HuH-7.5 (cell line): ENCODE measurements around the gene MIXL1.
A peak's percentile ranks its signal among the peaks of the same experiment; 100 is the strongest.
"Not testable (repeated sequence)": the region's sequence is repeated elsewhere in the genome, so short reads cannot be mapped to it uniquely, and the experiment has no call there.

Source experiments
- DNase-seq: peaks from one replicate; pipeline ENCODE4 v3.0.0; 2011; ENCODE audit warnings: low spot score

MIXL1 gene

DNA sequence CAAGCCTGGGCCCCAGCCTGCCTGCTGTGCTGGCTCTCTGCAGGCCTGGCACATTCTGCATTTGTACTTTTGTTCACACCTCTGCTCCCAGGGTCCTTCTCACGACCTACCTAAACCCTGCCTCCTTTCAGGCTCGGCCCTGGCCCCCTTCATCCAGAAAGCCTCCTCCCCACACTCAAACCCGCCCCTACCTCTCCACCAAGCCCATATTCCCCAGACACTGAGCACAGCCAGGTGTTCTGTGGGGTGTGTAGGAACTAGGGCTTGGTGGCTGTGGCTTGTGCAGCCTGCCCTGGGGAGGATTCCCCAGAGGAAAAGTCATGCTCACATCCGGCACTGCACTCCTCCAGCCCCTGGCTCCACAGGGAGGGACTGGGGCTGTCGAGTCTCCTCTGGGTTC is 8.2 kb upstream of the MIXL1 start:
- no peak for DNase-seq

DNA sequence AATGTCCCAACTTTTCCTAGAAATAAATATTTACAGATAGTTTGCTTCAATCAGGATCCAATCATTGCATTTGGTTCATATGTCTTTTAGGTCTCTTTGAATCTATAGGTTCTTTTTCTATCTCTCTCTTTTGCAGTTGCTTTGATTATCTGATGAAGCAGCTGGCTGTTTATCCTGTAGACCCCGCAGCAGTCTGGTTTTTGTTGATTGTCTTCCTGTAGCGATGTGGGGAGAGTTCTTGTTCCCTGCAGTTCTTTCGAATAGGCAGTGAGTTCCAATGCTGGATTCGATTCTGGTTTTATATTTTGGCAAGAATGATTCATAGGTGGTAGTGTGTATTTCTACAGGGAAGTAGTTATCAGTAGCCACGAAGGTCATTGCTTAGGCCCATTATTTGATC is 7.4 kb upstream of the MIXL1 start:
- DNase-seq = no peak

DNA sequence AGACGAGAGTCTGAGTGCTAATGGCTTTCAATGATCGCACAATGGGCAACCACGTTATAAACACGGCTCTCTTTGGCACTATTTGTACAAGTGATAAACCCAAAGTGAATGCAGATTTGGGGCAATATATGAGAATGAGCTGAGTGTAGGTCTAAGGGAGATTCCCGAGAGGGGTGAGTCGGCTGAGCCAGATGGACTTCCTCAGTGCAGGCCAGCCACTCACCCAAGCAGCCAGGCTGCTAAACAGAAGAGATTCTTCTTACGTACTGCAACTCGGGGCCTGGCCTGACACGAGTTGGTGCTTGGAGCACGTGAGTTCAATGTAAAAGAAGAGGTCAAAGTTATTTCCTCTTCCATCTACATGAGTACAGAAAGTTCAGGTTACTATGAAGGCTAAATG is 6.2 kb upstream of the MIXL1 start:
- DNase-seq = no peak

DNA sequence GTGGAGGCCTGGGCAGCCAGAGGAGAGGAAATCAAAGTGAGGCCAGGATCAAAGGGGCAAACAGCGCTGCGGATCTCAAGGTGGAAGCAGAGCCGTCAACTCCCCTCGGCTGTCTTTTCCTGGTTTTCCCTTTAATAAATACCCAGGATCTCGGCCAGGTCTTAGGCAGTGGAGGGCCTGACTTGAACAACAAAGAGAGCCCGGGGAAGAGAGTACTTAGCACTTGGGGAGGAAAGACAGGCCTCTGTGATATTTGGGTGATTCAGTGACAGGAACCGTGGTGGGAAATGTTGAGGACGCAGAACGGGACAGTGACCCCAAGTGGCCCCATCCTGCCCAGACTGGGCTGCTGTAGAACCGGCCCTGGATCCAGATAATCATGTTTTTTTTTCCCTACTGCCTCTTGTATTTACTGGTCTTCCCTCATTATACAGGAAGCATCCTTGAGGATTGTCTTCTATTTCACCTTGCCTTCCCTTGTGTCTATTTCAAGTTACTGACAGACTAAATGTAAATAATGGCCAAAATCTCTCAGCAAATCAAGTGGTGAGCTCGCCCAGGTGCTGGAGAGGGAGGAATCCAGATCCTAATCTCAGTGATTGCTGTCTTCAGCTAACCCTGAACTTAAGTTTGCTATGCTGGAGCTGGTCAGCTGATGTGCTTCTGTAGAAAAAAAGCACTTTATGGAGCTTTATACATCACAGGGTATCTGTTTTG is 2.8 kb upstream of the MIXL1 start:
- DNase-seq = no peak

DNA sequence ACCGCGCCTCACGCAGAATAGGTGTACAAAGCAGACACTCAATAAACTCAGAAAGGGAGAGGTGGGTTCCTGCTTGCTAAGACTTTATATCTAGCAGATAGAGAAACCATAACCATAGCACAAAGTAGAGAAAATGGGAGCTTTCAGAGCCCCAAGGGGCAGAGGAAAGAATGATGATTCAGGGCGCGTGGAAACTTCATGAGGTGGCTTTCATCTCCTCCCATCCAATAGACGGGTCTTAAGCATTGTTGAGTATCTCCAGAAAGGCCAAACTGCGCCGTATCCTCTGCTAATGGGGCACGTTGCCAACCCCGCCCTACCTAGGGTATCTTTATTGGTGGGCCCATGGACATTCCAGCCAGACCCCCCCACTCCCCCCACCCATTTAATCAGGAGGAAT is 778 bp upstream of the MIXL1 start:
- DNase-seq = no peak

DNA sequence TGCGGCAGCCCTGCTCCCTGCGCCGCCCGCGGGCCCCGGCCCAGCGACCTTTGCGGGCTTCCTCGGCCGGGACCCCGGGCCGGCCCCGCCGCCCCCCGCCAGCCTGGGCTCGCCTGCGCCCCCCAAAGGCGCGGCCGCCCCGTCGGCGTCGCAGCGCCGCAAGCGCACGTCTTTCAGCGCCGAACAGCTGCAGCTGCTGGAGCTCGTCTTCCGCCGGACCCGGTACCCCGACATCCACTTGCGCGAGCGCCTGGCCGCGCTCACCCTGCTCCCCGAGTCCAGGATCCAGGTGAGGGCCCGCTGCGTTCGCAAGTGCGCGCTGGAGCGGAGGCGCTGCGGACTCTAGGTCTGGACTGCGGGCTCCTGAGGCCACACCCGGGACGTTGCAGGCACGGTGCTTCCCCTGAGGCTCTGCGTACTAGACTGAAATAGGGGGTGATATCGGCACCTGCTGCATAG is 351 bp downstream of the MIXL1 start:
- peak; percentile 63 for DNase-seq

DNA sequence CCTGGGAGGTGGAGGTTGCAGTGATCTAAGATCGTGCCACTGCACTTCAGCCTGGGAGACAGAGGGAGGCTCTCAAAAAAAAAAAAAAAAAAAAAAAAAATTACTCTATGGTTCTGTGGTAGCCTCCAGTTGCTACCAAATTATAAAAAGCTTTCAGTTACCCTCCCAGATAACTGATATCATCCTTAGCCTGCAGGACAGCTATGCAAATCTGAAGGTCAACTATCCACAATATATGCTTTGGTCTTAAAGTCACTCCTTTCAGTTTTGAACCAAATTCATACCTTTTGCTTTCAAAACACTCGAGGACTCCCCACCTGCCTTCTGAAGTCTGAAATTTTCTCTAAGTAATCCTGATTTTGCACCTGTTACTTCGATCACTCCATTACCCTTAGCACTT is 3.1 kb downstream of the MIXL1 start:
- no peak for DNase-seq

DNA sequence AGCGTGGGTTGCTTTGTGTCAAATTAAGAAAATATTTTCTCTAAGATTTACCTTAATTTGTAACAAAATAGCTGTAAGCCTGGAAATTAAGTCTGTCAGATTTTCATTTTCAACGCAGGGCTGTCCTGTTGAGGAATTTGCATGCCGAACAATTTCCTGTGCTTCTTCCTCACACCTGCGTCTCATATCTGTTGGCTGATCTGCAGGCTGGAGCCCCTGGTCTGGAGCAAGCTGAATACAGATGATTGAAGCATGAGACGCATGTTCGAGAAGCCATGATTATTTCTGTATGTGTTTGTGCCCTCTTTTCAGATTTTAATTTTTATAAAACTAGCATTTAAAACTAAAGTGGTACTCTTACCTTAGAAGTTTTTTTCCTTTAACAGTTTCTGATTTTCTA is 9.8 kb downstream of the MIXL1 start:
- no peak for DNase-seq

DNA sequence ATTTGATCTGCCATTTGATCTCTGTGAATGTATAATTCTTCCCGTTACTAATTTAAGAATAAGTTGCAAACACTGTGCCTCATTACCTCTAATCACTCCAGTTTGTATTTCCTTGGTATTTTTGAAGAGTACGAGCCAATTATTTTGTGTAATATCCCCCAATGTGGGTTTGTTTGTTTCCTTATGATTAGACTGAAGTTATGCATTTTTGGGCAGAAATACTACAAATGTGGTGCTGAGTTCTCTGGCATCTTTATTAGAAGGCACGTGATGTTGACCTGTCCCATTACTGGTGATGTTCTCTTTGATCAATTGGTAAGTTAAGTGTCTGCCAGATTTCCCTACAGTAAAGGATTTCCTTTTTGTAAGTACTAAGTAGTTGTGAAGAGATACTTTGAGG is 10.3 kb downstream of the MIXL1 start:
- no peak for DNase-seq

DNA sequence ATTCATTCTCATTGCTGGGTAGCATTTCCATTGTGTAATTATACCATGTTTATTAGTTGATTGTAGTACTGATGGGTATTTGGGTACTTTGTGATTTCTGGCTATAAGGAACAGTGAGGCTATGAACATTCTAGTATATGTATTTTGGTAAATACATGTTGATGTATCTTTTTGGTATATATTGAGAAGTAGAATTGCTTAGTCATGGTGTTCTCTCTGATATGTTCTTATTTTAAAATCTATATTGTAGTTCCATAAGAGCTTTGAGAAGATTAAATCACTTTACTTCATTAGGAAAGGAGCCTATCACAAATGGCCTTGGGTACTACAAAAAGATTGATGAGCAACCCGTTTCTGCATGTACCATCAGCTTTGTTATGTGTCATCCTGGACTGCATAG is 13.4 kb downstream of the MIXL1 start:
- no peak for DNase-seq

DNA sequence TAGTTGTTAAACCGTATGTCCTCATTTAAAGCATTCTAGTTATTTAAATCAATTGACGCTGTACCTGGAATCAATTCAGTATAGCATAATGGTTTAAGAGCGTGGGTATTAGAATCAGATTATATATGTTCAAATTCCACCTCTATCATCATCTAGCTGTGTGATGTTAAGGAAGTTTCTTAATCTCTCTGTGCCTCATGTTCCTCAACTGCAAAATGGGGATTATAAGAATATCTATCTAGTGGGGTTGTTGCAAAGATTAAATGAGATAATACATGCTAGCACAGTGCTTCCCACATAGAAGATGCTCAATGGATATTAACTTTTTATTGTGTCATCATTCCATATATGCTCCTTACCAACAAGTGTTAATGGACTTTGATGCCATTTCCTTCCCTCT is 16.0 kb downstream of the MIXL1 start:
- DNase-seq = no peak

DNA sequence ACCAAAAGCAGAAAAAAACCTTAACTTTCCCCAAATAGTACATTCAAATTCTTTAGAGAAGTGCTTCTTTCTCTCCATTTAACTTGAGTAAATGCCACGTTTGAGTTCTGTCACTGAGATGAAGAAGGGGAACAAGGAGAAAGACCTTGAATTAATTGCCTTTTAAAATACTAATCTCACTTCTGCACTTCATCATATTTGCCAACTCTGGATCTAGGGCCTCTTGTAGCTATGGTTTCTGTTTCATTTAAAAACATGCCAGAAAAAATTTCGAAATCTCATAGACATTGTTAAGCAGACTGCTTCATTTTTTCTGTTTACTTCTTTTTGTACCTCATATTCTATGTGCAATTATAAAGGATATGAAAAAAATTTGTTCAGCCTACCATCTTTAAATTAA is 24.6 kb downstream of the MIXL1 start:
- DNase-seq = no peak

DNA sequence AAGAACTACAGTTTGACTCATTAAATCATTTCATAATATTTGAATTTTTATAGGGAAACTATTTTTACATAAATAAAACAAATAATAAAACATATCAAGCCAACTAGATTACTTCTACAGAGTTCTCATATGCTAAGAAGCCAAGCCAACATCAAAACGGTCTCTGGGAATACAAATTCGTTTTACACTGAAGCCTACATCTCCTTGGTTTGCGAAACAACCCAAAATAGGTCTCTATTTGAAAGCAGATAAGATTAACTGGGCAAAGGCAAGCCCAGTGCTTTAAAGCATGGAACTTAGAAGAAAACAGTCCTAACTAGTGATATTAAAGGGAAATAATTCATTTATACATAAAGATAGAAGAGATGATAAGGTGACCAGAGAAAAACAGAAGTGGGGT is 25.3 kb downstream of the MIXL1 start:
- DNase-seq = no peak

DNA sequence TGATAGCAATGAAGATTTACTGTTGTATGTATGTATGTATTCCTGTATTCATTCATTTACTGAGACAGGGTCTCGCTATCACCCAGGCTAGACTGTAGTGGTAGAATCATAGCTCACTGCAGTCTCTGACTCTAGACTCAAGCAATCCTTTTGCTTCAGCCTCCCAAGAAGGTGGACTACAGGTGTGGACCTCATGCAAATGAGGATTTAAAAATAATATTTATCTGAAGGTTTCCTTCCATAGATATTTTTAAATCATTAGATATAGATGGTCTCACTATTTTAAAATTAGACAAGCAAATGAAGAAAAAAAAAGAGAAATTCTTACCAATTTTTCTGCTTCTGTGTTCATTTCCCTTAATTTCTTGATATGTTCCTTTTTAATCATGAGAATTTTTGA is 27.0 kb downstream of the MIXL1 start:
- DNase-seq = no peak

DNA sequence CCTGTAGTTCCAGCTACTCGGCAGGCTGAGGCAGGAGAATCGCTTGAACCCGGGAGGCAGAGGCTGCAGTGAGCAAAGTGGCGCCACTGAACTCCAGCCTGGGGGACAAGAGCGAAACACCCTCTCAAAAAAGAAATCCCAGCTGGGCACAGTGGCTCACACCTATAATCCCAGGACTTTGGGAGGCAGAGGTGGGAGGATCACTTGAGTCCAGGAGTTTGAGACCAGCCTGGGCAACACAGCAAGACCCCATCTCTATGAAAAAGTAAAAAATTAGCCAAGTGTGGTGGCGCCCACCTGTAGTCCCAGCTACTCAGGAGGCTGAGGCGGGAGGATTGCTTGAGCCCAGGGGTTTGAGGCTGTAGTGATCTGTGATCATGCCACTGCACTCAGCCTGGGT is 29.4 kb downstream of the MIXL1 start:
- not testable (repeated sequence) for DNase-seq

DNA sequence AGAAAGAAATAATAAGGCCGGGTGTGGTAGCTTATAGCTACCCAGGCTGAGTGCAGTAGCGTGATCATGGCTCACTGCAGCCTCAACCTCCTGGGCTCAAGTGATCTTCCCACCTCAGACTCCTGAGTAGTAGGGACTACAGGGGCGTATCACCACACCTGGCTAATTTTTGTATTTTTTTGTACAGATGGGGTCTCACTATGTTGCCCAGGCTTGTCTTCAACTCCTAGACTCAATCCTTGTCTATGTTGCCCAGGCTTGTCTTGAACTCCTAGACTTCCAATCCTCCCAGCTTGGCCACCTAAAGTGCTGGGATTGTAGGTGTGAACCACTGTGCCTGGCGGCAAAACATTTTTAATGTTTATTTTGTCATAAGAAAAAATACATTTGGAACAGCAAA is 30.5 kb downstream of the MIXL1 start:
- DNase-seq = no peak

DNA sequence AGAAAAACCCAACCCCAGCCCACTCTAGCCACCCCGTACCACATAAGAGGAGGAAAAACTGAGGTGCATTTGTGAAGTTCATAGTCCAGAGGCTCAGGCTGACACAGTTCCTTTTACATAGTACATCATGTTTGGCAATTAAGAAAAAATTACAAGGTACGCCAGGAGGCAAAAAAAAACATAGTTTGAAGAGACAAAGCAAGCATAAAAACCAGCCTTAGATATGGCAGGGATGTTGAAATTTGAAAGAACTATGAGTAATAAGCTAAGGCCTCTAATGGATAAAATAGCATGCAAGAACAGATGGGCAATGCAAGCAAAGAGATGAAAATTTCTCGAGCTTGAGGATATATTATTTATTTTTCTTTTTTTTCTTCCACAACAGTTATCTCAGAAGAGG is 31.9 kb downstream of the MIXL1 start:
- DNase-seq = no peak

DNA sequence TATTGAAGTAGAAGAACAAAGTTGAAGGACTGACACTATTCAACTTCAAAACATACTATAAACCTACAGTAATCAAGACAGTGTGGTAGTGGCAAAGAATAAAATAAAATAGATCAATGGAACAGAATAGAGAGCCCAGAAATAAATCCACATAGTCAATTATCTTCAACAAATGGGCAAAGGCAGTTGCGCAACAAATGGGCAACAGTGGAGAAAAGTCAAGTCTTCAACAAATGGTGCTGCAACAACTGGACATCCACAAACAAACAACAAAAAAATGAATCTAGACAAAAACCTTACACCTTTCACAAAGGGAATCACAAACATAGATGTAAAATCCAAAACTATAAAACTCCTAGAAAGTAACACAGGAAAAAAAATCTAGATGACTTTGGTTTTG is 38.4 kb downstream of the MIXL1 start:
- no peak for DNase-seq

DNA sequence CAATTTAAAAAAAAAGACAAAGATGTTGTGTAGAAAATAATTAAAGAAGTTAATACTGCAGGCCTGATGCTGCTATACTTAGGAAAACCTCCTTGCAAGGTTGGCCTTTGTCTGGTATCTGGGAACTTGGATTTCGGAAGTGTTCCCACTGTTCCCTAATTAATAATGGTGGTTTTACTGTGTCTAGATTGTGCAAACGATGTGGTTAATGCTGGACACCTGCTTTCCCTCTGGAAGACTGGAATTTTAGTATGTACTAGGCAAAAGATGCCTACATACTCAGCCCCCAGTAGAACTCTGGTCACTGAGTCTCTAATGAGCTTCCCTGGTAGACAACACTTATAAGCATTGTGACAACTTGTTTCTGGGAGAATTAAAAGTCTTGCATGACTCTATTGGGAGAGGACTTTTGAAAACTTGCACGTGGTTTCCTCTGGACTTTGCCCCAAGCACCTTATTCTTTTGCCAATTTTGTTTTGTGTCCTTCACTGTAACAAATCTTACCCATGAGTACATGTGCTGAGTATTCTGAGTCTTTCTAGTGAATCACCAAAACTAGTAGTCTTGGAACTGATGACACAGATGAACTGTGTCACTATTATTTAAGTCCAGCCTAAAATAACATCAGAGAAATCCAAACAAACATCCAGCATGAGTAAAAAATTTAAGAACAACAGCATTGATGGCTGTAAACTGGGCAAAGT is 45.1 kb downstream of the MIXL1 start:
- DNase-seq = no peak

DNA sequence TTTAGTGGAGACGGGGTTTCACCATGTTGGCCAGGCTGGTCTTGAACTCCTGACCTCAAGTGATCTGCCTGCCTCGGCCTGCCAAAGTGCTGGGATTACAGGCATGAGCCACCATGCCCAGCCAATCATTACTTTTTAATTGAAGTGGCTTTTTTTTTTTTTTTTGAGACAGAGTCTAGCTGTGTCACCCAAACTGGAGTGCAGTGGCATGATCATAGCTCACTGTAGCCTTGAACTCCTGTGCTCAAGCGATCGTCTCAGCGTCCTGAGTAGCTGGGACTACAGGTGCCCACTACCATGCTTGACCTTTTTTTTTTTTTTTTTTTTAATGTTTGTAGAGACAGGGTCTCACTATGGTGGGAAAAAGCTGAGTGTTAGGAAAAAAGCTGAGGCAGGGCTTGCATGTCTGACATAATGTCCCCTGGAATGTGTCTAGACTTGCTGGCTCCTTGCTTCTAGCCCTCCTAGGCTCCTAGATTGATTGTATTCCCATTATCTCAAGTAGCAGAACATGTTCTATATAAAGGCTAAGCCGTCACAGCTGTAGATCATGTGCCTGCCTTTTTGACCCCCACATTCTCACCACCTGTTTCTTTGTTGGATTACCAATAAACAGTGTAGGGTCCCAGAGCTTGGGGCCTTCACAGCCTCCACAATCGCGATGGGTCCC is 48.9 kb downstream of the MIXL1 start:
- not testable (repeated sequence) for DNase-seq

DNA sequence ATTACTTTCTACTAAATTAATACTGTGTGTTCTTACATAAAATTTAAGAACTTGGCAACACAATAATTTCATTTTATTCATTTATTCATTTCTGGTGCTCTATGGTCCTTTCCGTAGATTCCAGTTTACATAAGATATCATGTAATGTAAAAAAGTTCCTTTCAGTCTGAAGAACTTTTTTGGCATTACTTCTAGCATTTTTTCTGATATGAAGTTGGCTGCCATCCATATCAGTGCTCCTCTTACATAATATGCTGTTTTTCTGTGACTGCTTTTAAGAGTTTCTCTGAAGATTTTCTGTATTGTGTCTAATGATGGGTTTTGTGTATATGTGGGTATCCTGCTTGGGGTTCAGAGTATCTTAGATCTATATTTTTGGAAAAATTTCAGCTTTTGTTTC is 50.7 kb downstream of the MIXL1 start:
- DNase-seq = no peak

DNA sequence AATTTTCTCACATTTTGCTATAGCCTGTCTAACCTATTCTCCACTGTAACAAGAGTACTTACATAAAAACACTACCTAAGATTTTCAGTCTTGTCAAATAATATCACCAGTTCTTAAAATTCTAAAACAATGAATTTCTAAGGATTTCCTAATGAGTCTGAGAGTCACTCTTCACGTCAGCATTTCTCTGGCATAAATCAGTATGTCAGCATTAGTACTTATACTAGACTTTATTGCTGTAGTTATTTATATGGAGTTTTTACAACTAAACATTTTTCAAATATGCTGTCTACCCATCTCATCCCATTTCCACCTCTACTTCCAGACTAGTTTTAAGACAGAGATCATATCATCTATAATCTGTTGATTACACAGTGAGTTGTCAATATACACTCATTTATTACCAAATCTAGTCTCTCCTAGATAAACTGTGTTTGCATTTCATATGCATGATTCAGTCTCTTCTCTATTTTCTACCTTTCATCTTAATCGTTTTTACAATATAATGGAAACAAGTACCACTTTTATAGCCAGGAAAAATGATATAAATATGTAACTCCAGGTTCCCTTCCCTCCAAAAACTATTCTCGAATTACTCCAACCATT is 52.7 kb downstream of the MIXL1 start:
- DNase-seq = no peak
